MG63 (cell line): ENCODE measurements around the gene PLD1. TPM values are rescaled to one million over a fixed set of nuclear protein-coding genes. Genes with fewer than 3 reads are reported as not detected.
"Not testable (repeated sequence)": the region's sequence is repeated elsewhere in the genome, so short reads cannot be mapped to it uniquely, and the experiment has no call there.

ENCODE experiments used
- DNase-seq: peaks from one replicate; pipeline ENCODE4 v3.0.0-alpha.2; 2020
- H3K27me3 ChIP-seq: fragments of 250-450 bp; sonication (Bioruptor Pico); 2 replicates; pipeline ENCODE4 v1.5.1; 2020; ENCODE audit warnings: mild to moderate bottlenecking, moderate library complexity
- H3K36me3 ChIP-seq: fragments of 250-450 bp; sonication (Bioruptor Pico); 2 replicates; pipeline ENCODE4 v1.5.1; 2020; ENCODE audit warnings: mild to moderate bottlenecking, moderate library complexity
- H3K4me3 ChIP-seq: fragments of 250-450 bp; sonication (Bioruptor Pico); 2 replicates; pipeline ENCODE4 v1.5.1; 2020; ENCODE audit warnings: mild to moderate bottlenecking, moderate library complexity
- H3K9me3 ChIP-seq: fragments of 250-450 bp; sonication (Bioruptor Pico); 2 replicates; pipeline ENCODE4 v1.5.1; 2020; ENCODE audit warnings: mild to moderate bottlenecking, moderate library complexity
- total RNA-seq: library from RNA; depleted of rRNA; stranded (reverse); fragments of >200 nt; shearing (Covaris generic); gene quantifications from 2 replicates; pipeline ENCODE4 v1.2.3, GENCODE V29; 2014; ENCODE audit warnings: low replicate concordance

Gene PLD1
- total RNA-seq, 1 experiment from 2014 or later: 3.2 TPM

DNA sequence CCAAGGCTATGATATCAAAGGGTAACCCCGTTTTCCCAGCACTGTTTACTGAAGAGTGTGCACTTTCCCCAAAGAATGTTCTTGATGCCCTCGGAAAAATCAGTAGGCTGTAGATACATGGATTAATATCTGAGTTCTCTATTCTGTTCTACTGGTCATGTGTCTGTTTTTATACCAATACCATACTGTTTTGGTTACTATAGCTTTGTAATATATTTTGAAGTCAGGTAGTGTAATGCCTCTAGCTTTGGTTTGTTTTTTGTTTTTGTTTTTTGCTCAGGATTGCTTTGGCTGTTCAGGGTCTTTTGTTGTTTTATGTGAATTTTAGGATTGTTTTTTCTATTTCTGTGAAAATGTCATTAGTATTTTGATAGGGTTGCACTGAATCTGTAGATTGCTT is 95.1 kb downstream of the PLD1 start:
- no peak overlapping the region for H3K4me3 ChIP-seq
- H3K9me3 ChIP-seq: peaks cover 5% of the 10 kb centered on the region
- H3K27me3 ChIP-seq: no peaks in the 10 kb centered on the region
- H3K36me3 ChIP-seq: no peaks in the 10 kb centered on the region
- no peak for DNase-seq

DNA sequence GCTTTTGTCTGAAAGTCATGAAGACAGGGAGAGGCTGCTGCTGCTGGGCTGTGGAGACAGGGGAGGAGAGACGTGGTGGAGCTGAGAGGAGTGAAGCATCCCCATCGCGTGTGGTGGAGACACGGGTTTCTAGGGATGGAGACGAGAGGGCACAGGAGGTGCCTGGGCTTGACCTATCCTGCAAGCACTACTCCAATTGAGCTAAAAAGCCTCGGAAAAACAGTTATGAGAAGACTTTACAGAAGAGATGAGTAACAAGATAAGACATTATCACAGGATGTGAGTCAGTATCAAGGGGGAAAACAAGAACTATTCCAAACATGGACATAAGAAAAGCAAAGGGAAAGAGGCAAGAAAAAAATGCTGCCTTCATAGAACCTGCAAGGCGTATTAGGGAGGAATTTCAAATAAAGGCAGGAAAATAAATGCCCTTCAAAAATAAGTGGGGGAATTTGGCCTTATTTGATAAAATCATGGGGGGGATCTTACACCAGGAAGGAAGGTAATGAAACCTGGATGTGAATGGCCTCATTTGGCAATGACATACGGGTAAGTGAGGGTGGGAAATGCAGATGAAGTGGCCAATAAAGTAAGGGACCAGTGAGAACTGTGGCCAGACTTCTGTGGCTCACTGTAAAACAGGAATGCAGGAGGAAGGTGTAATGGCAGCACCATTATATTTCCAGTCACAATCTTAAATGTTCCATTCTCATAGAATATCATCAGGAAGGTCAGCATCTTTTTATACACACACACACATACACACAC is 97.9 kb downstream of the PLD1 start:
- Histone ChIP-seq H3K4me3 (no peak overlapping the region), H3K9me3 (peaks cover 5% of the 10 kb centered on the region), H3K27me3 (no peaks in the 10 kb centered on the region), H3K36me3 (no peaks in the 10 kb centered on the region)
- no peak for DNase-seq

- no peak for DNase-seq
- Histone ChIP-seq H3K27me3 (no peaks in the 10 kb centered on the region), H3K9me3 (peaks cover 5% of the 10 kb centered on the region), H3K36me3 (no peaks in the 10 kb centered on the region), H3K4me3 (no peak overlapping the region)
Observed at GRCh38 chr3:171711461-171712170, 98.7 kb downstream of the PLD1 start.

DNA sequence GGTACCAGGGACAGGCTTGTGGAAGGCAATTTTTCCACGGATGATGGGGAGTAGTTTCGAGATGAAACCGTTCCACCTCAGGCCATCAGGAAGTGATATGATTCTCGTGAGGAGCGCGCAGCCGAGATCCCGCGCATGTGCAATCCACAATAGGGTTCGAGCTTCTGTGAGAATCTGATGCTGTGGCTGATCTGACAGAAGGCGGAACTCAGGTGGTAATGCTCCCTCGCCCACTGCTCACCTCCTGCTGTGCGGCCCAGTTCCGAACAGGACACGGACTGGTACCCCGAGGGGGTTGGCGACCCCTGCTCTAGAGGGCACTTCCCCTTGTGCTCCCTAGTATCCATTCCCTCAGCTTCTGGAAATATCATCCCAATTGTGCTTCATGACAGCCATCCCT is 99.9 kb downstream of the PLD1 start:
- no peak for DNase-seq

GRCh38 chr3:171704814-171705213 is 105.5 kb downstream of the PLD1 start:
- no peaks in the 10 kb centered on the region for H3K36me3 ChIP-seq
- no peak for DNase-seq
- no peak overlapping the region for H3K4me3 ChIP-seq
- H3K9me3 ChIP-seq: peaks cover 3% of the 10 kb centered on the region
- no peaks in the 10 kb centered on the region for H3K27me3 ChIP-seq

More for the DNA sequence above, 99.9 kb downstream of the PLD1 start:
- Histone ChIP-seq H3K36me3 (no peaks in the 10 kb centered on the region), H3K27me3 (no peaks in the 10 kb centered on the region), H3K9me3 (peaks cover 3% of the 10 kb centered on the region), H3K4me3 (no peak overlapping the region)

DNA sequence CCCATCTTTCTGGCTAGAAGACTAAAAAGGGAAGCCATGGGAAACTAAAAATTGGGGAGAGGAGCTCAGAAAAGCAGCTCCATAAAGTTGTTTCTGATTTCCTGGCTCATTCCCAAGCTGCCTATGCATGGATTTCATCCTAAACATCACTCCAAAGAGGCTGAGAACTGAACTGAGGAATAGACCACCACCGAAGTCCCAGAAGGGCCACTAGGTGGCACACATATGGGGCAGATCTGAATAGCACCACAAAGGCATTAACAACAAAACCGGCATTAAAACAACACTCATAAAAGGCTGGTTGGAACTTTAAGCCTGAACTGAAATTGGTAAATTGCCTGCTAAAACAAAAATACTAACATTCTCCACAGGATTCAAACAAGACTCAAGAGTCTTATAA is 106.3 kb downstream of the PLD1 start:
- no peaks in the 10 kb centered on the region for H3K27me3 ChIP-seq
- DNase-seq: peak; percentile 27
- peaks cover 3% of the 10 kb centered on the region for H3K9me3 ChIP-seq

DNA sequence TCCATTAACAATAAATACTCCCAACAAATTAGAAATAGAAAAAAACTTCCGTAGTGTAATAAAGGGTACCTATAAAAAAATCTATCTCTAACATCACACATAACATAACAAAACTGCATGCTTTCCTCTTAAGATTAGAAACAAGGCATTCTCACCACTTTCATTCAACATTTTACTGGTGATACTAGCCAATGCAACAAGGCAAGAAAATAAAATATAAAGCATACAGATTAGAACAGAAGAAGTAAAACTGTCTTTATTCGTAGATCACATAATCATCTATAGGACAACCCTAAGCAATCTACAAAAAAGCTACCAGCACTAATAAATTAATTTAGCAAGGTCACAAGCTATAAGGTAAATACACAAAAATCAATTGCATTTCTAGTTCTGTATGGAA is 107.1 kb downstream of the PLD1 start:
- no peaks in the 10 kb centered on the region for H3K36me3 ChIP-seq
- peaks cover 3% of the 10 kb centered on the region for H3K9me3 ChIP-seq
- no peak overlapping the region for H3K4me3 ChIP-seq
- no peak for DNase-seq
- H3K27me3 ChIP-seq: no peaks in the 10 kb centered on the region

More for the DNA sequence above, 106.3 kb downstream of the PLD1 start:
- H3K4me3 ChIP-seq: no peak overlapping the region
- no peaks in the 10 kb centered on the region for H3K36me3 ChIP-seq

- Histone ChIP-seq H3K9me3 (peaks cover 3% of the 10 kb centered on the region), H3K36me3 (no peaks in the 10 kb centered on the region), H3K27me3 (no peaks in the 10 kb centered on the region), H3K4me3 (no peak overlapping the region)
- no peak for DNase-seq
Observed at GRCh38 chr3:171700653-171701052, 109.6 kb downstream of the PLD1 start.

GRCh38 chr3:171700157-171700556 is 110.1 kb downstream of the PLD1 start:
- Histone ChIP-seq H3K4me3 (no peak overlapping the region), H3K9me3 (peaks cover 3% of the 10 kb centered on the region), H3K27me3 (no peaks in the 10 kb centered on the region), H3K36me3 (no peaks in the 10 kb centered on the region)
- DNase-seq: no peak

GRCh38 chr3:171699601-171700000 is 110.7 kb downstream of the PLD1 start:
- no peak overlapping the region for H3K4me3 ChIP-seq
- H3K36me3 ChIP-seq: no peaks in the 10 kb centered on the region
- no peaks in the 10 kb centered on the region for H3K27me3 ChIP-seq
- peaks cover 3% of the 10 kb centered on the region for H3K9me3 ChIP-seq
- DNase-seq: no peak

DNA sequence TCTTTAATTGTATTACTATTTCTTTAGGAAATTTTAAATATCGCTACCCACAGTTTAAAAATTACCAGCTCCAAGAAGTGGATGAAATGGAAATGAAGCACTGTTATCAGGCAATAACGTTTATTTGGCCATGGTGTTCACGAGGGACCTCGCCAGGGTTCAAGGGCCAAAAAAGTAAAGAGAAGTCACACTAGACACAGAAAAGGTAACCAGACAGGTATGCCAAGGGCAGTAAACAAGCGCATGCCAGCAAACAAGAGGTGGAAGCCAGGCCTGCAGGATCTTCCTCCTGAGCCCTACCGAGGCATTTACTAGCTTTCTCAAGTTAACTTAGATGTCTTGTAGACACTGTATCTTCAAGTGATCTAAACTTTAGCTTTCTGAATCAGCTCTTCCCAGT is 113.5 kb downstream of the PLD1 start:
- H3K9me3 ChIP-seq: no peaks in the 10 kb centered on the region
- no peaks in the 10 kb centered on the region for H3K27me3 ChIP-seq
- H3K4me3 ChIP-seq: no peak overlapping the region
- DNase-seq: no peak
- H3K36me3 ChIP-seq: no peaks in the 10 kb centered on the region

DNA sequence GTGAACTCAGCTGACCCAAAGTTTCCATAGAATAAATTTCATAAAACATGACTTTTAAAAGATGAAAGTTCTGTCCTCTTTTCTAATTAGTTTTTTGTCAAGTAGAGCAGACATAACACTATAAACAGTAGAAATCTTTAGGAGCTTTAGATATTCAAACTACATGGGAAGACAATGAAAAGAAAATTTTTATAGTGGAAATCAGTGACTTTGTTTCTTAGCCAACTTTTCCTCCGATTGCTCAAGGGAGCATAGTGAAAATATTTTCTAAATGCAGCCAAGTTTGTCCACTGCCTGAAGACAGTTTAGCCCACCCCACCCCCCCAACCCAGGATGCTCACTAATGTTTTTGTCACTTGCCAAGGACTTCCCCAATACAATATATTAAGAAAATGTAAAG is 114.9 kb downstream of the PLD1 start:
- DNase-seq: no peak
- no peaks in the 10 kb centered on the region for H3K27me3 ChIP-seq
- H3K9me3 ChIP-seq: no peaks in the 10 kb centered on the region
- no peaks in the 10 kb centered on the region for H3K36me3 ChIP-seq
- no peak overlapping the region for H3K4me3 ChIP-seq

GRCh38 chr3:171694888-171695287 is 115.4 kb downstream of the PLD1 start:
- H3K4me3 ChIP-seq: no peak overlapping the region
- H3K27me3 ChIP-seq: no peaks in the 10 kb centered on the region
- H3K9me3 ChIP-seq: no peaks in the 10 kb centered on the region
- no peaks in the 10 kb centered on the region for H3K36me3 ChIP-seq
- no peak for DNase-seq

GRCh38 chr3:171692551-171692950 is 117.7 kb downstream of the PLD1 start:
- DNase-seq, H3K27me3 ChIP-seq, H3K9me3 ChIP-seq, H3K4me3 ChIP-seq, H3K36me3 ChIP-seq: not testable (repeated sequence)

DNA sequence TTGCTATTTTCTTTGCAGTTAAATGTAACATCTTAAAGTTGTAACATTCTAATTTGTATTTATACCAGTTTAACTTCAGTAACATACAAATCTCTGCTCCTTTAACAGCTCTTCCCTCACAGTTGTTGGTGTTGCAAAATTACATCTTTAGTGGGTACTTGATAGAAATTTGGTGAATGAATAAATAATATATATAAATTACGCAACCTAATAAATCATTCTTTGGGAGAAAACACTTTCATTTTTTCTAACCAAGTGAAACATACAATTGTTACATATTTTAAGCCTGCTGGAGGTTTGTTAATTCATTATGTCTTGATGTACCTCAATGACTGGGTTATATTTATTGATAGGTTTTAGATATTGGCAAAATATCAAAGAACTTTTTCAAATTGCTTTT is 118.8 kb downstream of the PLD1 start:
- H3K9me3 ChIP-seq: no peaks in the 10 kb centered on the region
- no peak overlapping the region for H3K4me3 ChIP-seq
- H3K36me3 ChIP-seq: no peaks in the 10 kb centered on the region
- H3K27me3 ChIP-seq: no peaks in the 10 kb centered on the region
- DNase-seq: no peak

DNA sequence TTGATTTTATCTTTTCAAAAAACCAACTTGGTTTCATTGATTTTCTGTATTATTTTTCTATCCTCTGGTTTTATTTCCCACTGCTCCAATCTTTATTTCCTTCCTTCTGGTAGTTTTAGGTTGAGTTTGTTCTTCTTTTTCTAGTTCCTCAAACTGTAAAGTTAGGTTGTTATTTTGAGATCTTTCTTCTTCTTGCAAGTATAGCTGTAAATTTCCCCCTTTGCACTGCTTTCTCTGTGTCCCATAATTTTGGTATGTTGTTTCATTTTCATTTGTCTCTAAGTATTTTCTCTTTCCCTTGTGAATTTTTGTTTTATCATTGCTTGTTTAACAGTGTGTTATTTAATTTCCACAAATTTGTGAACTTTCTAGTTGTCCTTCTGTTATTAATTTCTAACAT is 120.0 kb downstream of the PLD1 start:
- no peak overlapping the region for H3K4me3 ChIP-seq
- H3K27me3 ChIP-seq: no peaks in the 10 kb centered on the region
- no peak for DNase-seq
- no peaks in the 10 kb centered on the region for H3K36me3 ChIP-seq
- H3K9me3 ChIP-seq: no peaks in the 10 kb centered on the region

DNA sequence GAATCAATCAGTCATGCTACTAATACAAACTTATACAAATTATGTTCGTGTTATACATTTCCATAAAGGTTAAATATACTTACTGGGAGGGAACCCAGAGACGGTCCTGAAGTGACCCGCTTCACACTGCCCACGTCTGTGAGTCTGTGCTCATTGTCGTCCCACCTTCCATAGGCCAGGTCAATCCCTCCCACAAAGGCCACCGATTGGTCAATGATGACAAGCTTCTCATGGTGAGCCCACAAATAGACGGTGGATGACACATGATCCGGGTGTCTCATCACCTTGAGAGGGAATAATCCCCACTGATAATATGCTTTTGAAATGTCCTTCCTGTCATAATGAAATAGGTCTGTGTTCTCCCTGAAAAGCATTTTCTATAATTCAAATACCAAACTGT is 121.7 kb downstream of the PLD1 start:
- Histone ChIP-seq H3K4me3 (no peak overlapping the region), H3K27me3 (no peaks in the 10 kb centered on the region), H3K9me3 (no peaks in the 10 kb centered on the region), H3K36me3 (no peaks in the 10 kb centered on the region)
- DNase-seq: no peak

GRCh38 chr3:171688002-171688401 is 122.3 kb downstream of the PLD1 start:
- Histone ChIP-seq H3K36me3 (no peaks in the 10 kb centered on the region), H3K27me3 (no peaks in the 10 kb centered on the region), H3K4me3 (no peak overlapping the region), H3K9me3 (no peaks in the 10 kb centered on the region)
- DNase-seq: no peak
